Glutamatergic neuron (in vitro differentiated cells): ENCODE results near the gene FAM200C. TPM values are rescaled to one million over a fixed set of nuclear protein-coding genes. Genes with fewer than 3 reads are reported as not detected.
A peak's percentile ranks its signal among the peaks of the same experiment; 100 is the strongest.

Source experiments
- DNase-seq: peaks from one replicate; pipeline ENCODE4 v3.0.0; 2022
- H3K27ac Mint-ChIP-seq: one replicate; pipeline ENCODE4 v1.8.0; 2020; ENCODE audit warnings: mild to moderate bottlenecking, mixed read lengths, inconsistent platforms; ENCODE audit not compliant: unreplicated experiment
- H3K27me3 Mint-ChIP-seq: one replicate; pipeline ENCODE4 v1.8.0; 2020; ENCODE audit warnings: mild to moderate bottlenecking, moderate library complexity, mixed read lengths, inconsistent platforms; ENCODE audit not compliant: unreplicated experiment
- H3K36me3 Mint-ChIP-seq: one replicate; pipeline ENCODE4 v1.8.0; 2020; ENCODE audit warnings: mild to moderate bottlenecking, mixed read lengths, inconsistent platforms; ENCODE audit not compliant: unreplicated experiment
- H3K4me1 Mint-ChIP-seq: one replicate; pipeline ENCODE4 v1.8.0; 2020; ENCODE audit warnings: mild to moderate bottlenecking, low read depth, mixed read lengths, inconsistent platforms; ENCODE audit not compliant: unreplicated experiment
- H3K4me3 Mint-ChIP-seq: one replicate; pipeline ENCODE4 v1.8.0; 2020; ENCODE audit warnings: mild to moderate bottlenecking, mixed read lengths, inconsistent platforms; ENCODE audit not compliant: unreplicated experiment
- H3K9me3 Mint-ChIP-seq: one replicate; pipeline ENCODE4 v1.8.0; 2020; ENCODE audit warnings: mild to moderate bottlenecking, moderate library complexity, mixed read lengths, inconsistent platforms; ENCODE audit not compliant: unreplicated experiment
- total RNA-seq: library from RNA; stranded (reverse); fragmentation: NEBNext Ultra II Directional; extraction: Animal tissue kit (Norgen Biotek cat#: 25700); gene quantifications from one replicate; pipeline ENCODE4 v1.2.1, GENCODE V29; 2021; ENCODE audit not compliant: unreplicated experiment
- TF ChIP-seq, protein P1 (sequence below): fragments of 200-600 bp; sonication (generic); IDR thresholded peaks from one replicate; pipeline ENCODE4 v1.5.0; 2021; ENCODE audit not compliant: partially characterized antibody, unreplicated experiment

The FAM200C gene
- total RNA-seq, 1 donor from 2014 or later: 5.1 TPM

DNA sequence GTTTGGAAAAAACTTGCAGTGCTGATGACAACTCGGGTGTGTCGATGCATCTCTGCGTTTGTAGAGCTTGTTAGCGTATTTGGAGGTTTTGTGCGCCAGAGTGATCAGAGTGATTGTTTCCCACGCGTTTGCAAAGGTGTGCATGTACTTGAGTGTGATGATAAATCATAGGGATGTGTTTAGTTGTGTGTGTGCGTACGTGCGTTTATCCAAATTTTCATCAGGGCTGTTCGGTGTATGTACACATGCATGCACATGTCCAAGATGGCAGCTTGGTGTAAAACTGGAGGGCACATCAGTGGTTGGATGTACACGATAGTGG is 29.2 kb downstream of the FAM200C start:
- Mint-ChIP-seq H3K4me1 (peaks cover 7% of the 10 kb centered on the region), H3K9me3 (peaks cover 7% of the 10 kb centered on the region), H3K36me3 (peaks cover 12% of the 10 kb centered on the region), H3K4me3 (peak overlapping the region; percentile 87), H3K27ac (no peak overlapping the region), H3K27me3 (peaks cover 10% of the 10 kb centered on the region)
- no peak for DNase-seq
- TF ChIP-seq, protein P1, sequence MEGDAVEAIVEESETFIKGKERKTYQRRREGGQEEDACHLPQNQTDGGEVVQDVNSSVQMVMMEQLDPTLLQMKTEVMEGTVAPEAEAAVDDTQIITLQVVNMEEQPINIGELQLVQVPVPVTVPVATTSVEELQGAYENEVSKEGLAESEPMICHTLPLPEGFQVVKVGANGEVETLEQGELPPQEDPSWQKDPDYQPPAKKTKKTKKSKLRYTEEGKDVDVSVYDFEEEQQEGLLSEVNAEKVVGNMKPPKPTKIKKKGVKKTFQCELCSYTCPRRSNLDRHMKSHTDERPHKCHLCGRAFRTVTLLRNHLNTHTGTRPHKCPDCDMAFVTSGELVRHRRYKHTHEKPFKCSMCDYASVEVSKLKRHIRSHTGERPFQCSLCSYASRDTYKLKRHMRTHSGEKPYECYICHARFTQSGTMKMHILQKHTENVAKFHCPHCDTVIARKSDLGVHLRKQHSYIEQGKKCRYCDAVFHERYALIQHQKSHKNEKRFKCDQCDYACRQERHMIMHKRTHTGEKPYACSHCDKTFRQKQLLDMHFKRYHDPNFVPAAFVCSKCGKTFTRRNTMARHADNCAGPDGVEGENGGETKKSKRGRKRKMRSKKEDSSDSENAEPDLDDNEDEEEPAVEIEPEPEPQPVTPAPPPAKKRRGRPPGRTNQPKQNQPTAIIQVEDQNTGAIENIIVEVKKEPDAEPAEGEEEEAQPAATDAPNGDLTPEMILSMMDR: no peak

DNA sequence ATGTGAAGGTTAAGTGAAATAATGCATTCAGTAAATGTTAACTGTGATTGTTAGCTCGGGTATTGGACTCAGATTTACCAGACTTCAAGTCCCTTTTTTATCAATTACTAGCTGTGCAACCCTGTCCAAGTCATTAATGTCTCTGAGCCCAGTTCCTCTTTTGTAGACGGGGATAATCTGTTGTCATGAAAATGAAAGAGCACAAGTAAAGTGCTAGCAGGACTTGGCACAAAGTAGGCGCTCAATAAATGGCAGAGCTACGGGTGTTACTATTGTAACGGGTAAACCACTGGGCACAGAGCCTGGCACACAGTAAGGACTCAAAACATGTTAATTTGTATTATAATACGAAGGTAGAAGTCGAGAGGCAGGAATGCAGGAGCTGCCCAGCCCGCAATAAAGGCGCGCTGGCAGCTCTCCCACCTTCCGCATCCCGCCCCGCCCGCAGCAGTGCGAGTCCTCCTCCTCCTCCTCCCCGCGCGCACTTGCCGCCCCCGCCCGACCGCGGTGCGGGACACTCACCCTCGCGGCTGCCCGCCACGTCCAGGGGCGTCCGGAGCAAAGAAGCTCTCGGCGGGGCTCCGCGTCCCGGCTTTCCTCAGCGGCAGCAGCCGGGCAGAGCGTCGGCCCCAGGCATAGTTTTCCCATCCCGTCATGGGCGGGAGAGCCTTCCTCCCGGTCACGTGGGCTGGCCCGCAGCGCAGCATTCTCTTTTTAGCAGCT is 29.7 kb downstream of the FAM200C start, which contains the start of gene C1QTNF2:
C1QTNF2 (minus strand) TSS at position 637 of the 723 bp plus-strand sequence. CDS start 15,615 bp downstream, outside the sequence.
- peaks cover 7% of the 10 kb centered on the region for H3K9me3 Mint-ChIP-seq
- peak within 1 kb of the TSS; percentile 87 for H3K4me3 Mint-ChIP-seq
- DNase-seq: peak; percentile 54
- TF ChIP-seq, protein P1: no peak
- peaks cover 7% of the 10 kb centered on the region for H3K4me1 Mint-ChIP-seq
- peak within 1 kb of the TSS; percentile 7 for H3K27ac Mint-ChIP-seq
- H3K36me3 Mint-ChIP-seq: peaks cover 12% of the 10 kb centered on the region
- H3K27me3 Mint-ChIP-seq: peaks cover 10% of the 10 kb centered on the region

DNA sequence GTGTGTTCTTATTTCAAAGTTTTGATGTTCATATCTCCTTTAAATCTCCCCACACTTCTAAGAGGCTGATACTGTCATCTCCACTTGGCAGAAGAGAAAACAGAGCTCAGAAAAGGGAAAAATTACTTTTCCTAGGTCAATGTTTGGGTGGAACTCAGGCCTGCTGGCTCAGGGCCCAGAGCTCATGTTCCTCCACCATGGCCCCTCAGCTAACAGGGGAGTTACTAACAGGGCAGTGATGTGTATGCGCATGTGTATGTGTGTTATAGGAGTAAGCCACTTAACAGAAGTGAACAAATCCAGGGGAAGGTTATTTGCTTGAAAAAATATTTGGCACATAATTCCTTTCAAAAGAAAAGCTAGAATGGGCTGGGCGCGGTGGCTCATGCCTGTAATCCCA is 32.0 kb downstream of the FAM200C start:
- Mint-ChIP-seq H3K4me3 (no peak overlapping the region), H3K27me3 (peaks cover 12% of the 10 kb centered on the region)
- no peak for DNase-seq

DNA sequence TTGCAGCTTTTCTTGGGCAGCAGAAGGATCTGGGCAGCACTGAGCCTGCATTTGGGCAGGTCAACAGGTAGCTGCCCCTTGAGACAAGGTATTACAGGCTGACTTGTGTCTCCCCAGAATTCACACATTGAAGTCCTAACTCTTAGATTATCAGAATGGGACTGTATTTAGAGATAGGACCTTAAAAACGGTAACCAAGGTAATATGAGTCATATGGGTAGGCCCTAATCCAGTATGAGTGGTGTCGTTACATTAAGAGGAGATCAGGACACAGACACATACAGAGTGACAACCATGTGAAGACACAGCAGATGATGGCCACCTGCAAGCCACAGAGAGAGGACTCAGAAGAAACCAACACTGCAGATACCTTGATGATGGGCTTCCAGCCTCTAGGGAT is 32.6 kb downstream of the FAM200C start:
- Mint-ChIP-seq H3K9me3 (peaks cover 7% of the 10 kb centered on the region), H3K27me3 (peaks cover 10% of the 10 kb centered on the region), H3K27ac (no peak overlapping the region), H3K4me3 (no peak overlapping the region), H3K4me1 (peaks cover 7% of the 10 kb centered on the region), H3K36me3 (peaks cover 12% of the 10 kb centered on the region)
- TF ChIP-seq, protein P1: no peak
- no peak for DNase-seq

More for the DNA sequence above, 32.0 kb downstream of the FAM200C start:
- Mint-ChIP-seq H3K9me3 (peaks cover 7% of the 10 kb centered on the region), H3K36me3 (peaks cover 12% of the 10 kb centered on the region), H3K4me1 (peaks cover 7% of the 10 kb centered on the region), H3K27ac (no peak overlapping the region)
- TF ChIP-seq, protein P1: no peak

DNA sequence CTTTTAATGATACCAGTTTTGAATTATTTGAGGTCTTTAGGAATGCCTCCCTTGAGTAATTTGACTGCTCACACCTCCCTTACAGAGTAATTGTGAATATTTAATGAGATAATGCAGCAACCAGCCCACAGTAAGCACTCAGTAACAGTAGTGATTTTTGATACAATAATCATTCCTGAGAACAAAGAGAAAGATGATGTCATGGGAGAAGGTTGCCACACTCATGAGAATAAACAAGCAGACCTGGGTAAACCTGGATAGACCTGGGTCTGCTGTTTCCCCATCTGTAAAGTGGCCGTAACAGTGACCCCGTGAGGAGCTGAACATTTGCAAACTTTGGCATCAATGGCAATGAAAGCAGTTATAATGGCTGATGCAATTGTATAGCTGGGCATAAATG is 33.6 kb downstream of the FAM200C start:
- DNase-seq: no peak
- Mint-ChIP-seq H3K27me3 (peaks cover 12% of the 10 kb centered on the region), H3K4me1 (peaks cover 7% of the 10 kb centered on the region), H3K36me3 (peaks cover 12% of the 10 kb centered on the region), H3K4me3 (no peak overlapping the region), H3K9me3 (peaks cover 5% of the 10 kb centered on the region), H3K27ac (no peak overlapping the region)
- TF ChIP-seq, protein P1: no peak
